Smooth muscle cell (in vitro differentiated cells): ENCODE results near the gene CRYGC. TPM values are rescaled to one million over a fixed set of nuclear protein-coding genes. Genes with fewer than 3 reads are reported as not detected.

Experiments
- DNase-seq: peaks from one replicate; lab custom pipeline; 2025; ENCODE audit not compliant: unreplicated experiment; lab: John Stamatoyannopoulos, UW
- H2AFZ ChIP-seq: fragments of 200-600 bp; sonication (generic); 2 replicates; pipeline ENCODE4 v1.6.0; 2016; ENCODE audit warnings: antibody characterized with exemption, low read depth, mild to moderate bottlenecking
- H3F3A ChIP-seq: fragments of 200-600 bp; sonication (generic); 2 replicates; pipeline ENCODE4 v1.6.0; 2017; ENCODE audit warnings: antibody characterized with exemption, low read depth
- H3K27ac ChIP-seq: fragments of 200-600 bp; sonication (generic); 2 replicates; pipeline ENCODE4 v1.5.1; 2016; ENCODE audit warnings: low read depth, mild to moderate bottlenecking
- H3K27me3 ChIP-seq: fragments of 200-600 bp; sonication (generic); 2 replicates; pipeline ENCODE4 v1.6.1; 2016; ENCODE audit warnings: low read depth, mild to moderate bottlenecking
- H3K36me3 ChIP-seq: fragments of 200-600 bp; sonication (generic); 2 replicates; pipeline ENCODE4 v1.5.1; 2016; ENCODE audit warnings: low read depth
- H3K4me1 ChIP-seq: fragments of 200-600 bp; sonication (generic); 2 replicates; pipeline ENCODE4 v1.5.1; 2016; ENCODE audit warnings: low read depth
- H3K4me2 ChIP-seq: fragments of 200-600 bp; sonication (generic); 2 replicates; pipeline ENCODE4 v1.6.0; 2016; ENCODE audit warnings: mild to moderate bottlenecking
- H3K4me3 ChIP-seq: fragments of 200-600 bp; sonication (generic); 2 replicates; pipeline ENCODE4 v1.5.1; 2016; ENCODE audit warnings: mild to moderate bottlenecking
- H3K79me2 ChIP-seq: fragments of 200-600 bp; sonication (generic); 2 replicates; pipeline ENCODE4 v1.6.0; 2016; ENCODE audit warnings: low read depth, mild to moderate bottlenecking
- H3K9ac ChIP-seq: fragments of 200-600 bp; sonication (generic); 2 replicates; pipeline ENCODE4 v1.6.0; 2016; ENCODE audit warnings: low read depth
- H3K9me3 ChIP-seq: fragments of 200-600 bp; sonication (generic); replicated peaks from 2 replicates; pipeline ENCODE4 v1.5.1; 2016; ENCODE audit warnings: low read depth
- H4K20me1 ChIP-seq: fragments of 200-600 bp; sonication (generic); 2 replicates; pipeline ENCODE4 v1.6.0; 2016; ENCODE audit warnings: low read depth
- WGBS: methylation state at CpG from one replicate; pipeline ENCODE4 v1.1.7; 2016; ENCODE audit warnings: low lambda C conversion rate; 5-methylcytosine and 5-hydroxymethylcytosine counted together
- polyA plus RNA-seq: library from polyadenylated mRNA; unstranded; fragments of >200 nt; fragmentation: Nextera tagmentation; extraction: Ambion mirVana; gene quantifications from 2 replicates; pipeline ENCODE4 v1.2.1, GENCODE V29; 2016
- total RNA-seq: library from RNA; depleted of rRNA; stranded (reverse); fragments of >200 nt; gene quantifications from 2 replicates; pipeline ENCODE4 v1.2.3, GENCODE V29; 2014
- TF ChIP-seq, protein P1 (sequence below): fragments of 200-600 bp; sonication (generic); IDR thresholded peaks from 2 replicates; pipeline ENCODE4 v1.5.1; 2017; ENCODE audit warnings: borderline replicate concordance, mild to moderate bottlenecking, antibody characterized with exemption; ENCODE audit not compliant: insufficient read depth, poor library complexity, severe bottlenecking

Gene CRYGC
- total and polyA plus RNA-seq, 2 experiments from 2014 or later: not detected

DNA sequence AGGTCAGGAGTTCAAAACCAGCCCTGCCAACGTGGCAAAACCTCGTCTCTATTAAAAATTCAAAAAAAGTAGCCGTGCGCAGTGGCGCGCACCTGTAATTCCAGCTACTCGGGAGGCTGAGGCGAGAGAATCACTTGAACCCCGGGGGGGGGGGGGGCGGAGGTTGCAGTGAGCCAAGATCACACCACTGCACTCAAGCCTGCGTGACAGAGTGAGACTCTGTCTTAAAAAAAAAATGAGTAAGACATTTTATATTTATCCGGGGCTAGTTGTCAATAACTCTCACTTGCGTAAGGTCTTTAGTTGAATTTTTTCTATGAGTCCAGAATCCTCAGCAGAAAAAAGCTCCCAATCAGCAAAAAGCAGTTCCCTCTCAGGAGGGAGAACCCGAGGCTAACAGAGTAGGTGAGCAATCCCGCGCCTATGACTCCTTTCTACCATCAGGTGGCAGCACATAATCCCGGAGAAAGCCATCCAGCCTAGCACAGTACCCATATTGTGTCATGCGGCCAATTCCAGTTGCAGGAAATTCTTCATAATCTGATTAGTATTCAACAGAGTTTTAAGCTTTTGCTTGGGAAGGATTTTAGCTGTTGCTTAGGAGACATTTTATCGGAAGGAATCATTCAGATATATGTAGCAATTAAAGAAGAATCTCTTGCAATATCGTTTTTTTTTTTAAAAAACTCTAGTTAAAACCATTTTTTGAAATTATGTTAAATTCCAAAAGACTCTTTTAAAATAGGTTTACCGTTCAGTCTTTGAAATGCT, 45.6 kb upstream of the CRYGC start:
- DNase-seq: peak; percentile 5
- TF ChIP-seq, protein P1, sequence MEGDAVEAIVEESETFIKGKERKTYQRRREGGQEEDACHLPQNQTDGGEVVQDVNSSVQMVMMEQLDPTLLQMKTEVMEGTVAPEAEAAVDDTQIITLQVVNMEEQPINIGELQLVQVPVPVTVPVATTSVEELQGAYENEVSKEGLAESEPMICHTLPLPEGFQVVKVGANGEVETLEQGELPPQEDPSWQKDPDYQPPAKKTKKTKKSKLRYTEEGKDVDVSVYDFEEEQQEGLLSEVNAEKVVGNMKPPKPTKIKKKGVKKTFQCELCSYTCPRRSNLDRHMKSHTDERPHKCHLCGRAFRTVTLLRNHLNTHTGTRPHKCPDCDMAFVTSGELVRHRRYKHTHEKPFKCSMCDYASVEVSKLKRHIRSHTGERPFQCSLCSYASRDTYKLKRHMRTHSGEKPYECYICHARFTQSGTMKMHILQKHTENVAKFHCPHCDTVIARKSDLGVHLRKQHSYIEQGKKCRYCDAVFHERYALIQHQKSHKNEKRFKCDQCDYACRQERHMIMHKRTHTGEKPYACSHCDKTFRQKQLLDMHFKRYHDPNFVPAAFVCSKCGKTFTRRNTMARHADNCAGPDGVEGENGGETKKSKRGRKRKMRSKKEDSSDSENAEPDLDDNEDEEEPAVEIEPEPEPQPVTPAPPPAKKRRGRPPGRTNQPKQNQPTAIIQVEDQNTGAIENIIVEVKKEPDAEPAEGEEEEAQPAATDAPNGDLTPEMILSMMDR: peak; percentile 80
- Histone ChIP-seq H3K27ac (no peak overlapping the region), H4K20me1 (no peaks in the 10 kb centered on the region), H3F3A (no peaks in the 10 kb centered on the region), H3K4me2 (no peak overlapping the region), H3K4me1 (peaks cover 4% of the 10 kb centered on the region), H3K4me3 (no peak overlapping the region), H2AFZ (peak overlapping the region; percentile 82), H3K27me3 (no peaks in the 10 kb centered on the region), H3K9me3 (no peaks in the 10 kb centered on the region), H3K9ac (no peak overlapping the region), H3K79me2 (no peaks in the 10 kb centered on the region), H3K36me3 (no peaks in the 10 kb centered on the region)
- WGBS: 56% methylated on average over 21 of the region's 21 CpGs

DNA sequence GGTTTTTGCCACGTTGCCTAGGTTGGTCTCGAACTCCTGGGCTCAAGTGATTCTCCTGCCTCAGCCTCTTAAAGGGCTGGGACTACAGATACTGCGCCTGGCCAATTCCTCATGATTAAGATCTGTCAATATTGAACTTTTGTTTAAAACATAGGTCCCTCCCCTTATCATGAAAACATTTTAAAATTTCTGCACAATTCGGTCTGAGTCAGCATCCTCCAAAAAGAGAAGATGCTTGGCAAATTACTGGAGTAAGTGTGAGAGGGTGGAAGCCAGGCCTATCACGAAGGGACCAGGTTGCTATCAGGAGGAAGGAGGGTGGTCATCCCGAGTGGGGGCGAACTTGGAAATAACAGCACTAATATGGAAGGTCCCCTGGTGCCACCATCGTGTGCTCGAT, 44.5 kb upstream of the CRYGC start:
- no peak for DNase-seq
- Histone ChIP-seq H3K27me3 (no peaks in the 10 kb centered on the region), H3K4me2 (no peak overlapping the region), H3K27ac (no peak overlapping the region), H3K9ac (no peak overlapping the region), H3K79me2 (no peaks in the 10 kb centered on the region), H2AFZ (no peak overlapping the region), H3F3A (no peaks in the 10 kb centered on the region), H3K9me3 (no peaks in the 10 kb centered on the region), H3K36me3 (no peaks in the 10 kb centered on the region), H3K4me1 (peaks cover 4% of the 10 kb centered on the region), H4K20me1 (no peaks in the 10 kb centered on the region), H3K4me3 (no peak overlapping the region)
- TF ChIP-seq, protein P1: no peak
- 94% methylated on average over 9 of the region's 9 CpGs for WGBS

DNA sequence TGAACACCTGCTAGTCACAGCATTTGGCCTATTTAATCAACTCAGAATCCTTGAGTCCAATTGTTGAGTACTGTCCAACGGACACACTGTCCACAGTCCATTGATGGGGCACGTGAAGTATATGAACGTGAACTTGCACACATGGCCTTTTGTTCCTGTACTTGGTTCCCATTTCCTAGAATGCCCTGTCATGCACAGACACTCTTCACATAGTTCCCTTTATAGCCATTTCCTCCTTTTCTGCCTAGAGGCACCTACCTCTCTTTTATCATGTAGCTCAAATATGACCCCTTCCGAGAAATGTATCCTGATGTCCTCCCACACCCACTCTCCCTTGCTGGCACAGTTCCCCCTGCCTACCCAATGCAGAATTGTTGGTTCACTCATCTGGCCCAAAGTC, 42.5 kb upstream of the CRYGC start:
- no peak overlapping the region for H3K27ac ChIP-seq
- no peak overlapping the region for H3K4me2 ChIP-seq
- no peaks in the 10 kb centered on the region for H3K36me3 ChIP-seq
- DNase-seq: no peak
- H3K4me1 ChIP-seq: peaks cover 4% of the 10 kb centered on the region
- 91% methylated on average over 4 of the region's 4 CpGs for WGBS
- H3K4me3 ChIP-seq: no peak overlapping the region
- H3K9ac ChIP-seq: no peak overlapping the region
- no peaks in the 10 kb centered on the region for H3K9me3 ChIP-seq
- TF ChIP-seq, protein P1: no peak
- H3K27me3 ChIP-seq: no peaks in the 10 kb centered on the region
- H4K20me1 ChIP-seq: no peaks in the 10 kb centered on the region
- no peak overlapping the region for H2AFZ ChIP-seq
- H3F3A ChIP-seq: no peaks in the 10 kb centered on the region
- H3K79me2 ChIP-seq: no peaks in the 10 kb centered on the region
